ENCODE data around the gene LCP2.

DNA sequence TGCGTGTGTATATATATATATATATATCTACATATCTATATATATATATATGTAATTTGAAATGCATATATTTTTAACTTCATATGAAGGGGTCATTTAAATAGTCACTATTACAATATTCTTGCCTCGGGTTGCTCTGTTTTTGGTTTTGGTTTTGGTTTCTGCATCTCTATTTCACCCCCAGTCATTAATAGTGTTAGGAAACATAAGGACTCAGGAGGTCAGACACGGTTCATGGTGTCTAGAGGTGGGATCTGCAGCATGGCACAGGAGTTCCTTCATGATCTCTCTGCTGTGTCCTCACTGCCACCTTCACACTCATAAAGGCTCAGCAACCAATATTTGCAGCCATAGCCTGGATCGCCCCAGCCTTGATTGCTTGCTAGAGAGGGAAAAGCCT, 48.2 kb downstream of the LCP2 start:
- no peak for TF ChIP-seq SMC3 (IDR thresholded peaks at IDR 0.05; ENCODE audit: low read depth, low read length)
- TF ChIP-seq, protein P1, sequence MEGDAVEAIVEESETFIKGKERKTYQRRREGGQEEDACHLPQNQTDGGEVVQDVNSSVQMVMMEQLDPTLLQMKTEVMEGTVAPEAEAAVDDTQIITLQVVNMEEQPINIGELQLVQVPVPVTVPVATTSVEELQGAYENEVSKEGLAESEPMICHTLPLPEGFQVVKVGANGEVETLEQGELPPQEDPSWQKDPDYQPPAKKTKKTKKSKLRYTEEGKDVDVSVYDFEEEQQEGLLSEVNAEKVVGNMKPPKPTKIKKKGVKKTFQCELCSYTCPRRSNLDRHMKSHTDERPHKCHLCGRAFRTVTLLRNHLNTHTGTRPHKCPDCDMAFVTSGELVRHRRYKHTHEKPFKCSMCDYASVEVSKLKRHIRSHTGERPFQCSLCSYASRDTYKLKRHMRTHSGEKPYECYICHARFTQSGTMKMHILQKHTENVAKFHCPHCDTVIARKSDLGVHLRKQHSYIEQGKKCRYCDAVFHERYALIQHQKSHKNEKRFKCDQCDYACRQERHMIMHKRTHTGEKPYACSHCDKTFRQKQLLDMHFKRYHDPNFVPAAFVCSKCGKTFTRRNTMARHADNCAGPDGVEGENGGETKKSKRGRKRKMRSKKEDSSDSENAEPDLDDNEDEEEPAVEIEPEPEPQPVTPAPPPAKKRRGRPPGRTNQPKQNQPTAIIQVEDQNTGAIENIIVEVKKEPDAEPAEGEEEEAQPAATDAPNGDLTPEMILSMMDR (conservative IDR thresholded peaks at IDR 0.05; ENCODE audit: low read depth, low read length), result no peak
- no peak for TF ChIP-seq RCOR1 (IDR thresholded peaks at IDR 0.05; ENCODE audit: insufficient replicate concordance, low read length)
- TF ChIP-seq FOS (IDR thresholded peaks at IDR 0.05; ENCODE audit: low read depth, low read length), result no peak
- TF ChIP-seq CHD1 (IDR thresholded peaks at IDR 0.05; ENCODE audit: low read depth, low read length), result no peak
- no peak for TF ChIP-seq MAZ (IDR thresholded peaks at IDR 0.05; ENCODE audit: borderline replicate concordance, low read depth, low read length)
- no peak for TF ChIP-seq POLR2A (IDR thresholded peaks at IDR 0.05; ENCODE audit: low read depth, low read length)
- no peak for TF ChIP-seq CEBPB (IDR thresholded peaks at IDR 0.05; ENCODE audit: low read depth, low read length)
- TF ChIP-seq MAFK (IDR thresholded peaks at IDR 0.05; ENCODE audit: low read depth, low read length), result no peak
- TF ChIP-seq RAD21 (IDR thresholded peaks at IDR 0.05; ENCODE audit: low read length), result no peak
- TF ChIP-seq MXI1 (IDR thresholded peaks at IDR 0.05; ENCODE audit: borderline replicate concordance, low read depth, low read length), result no peak
